ENCODE data around the gene OSBPL10.

The OSBPL10 gene

GRCh38 chr3:31621314-31621713 is 359.7 kb downstream of the OSBPL10 start:
- Histone ChIP-seq H3K27me3 (ENCODE audit: control insufficient read depth, insufficient read depth, low read length) (no peaks in the 10 kb centered on the region), H3K4me1 (no peaks in the 10 kb centered on the region), H3K79me2 (no peaks in the 10 kb centered on the region), H3K4me2 (ENCODE audit: low read length) (no peak overlapping the region), H3K9me3 (ENCODE audit: control insufficient read depth, low read length) (no peaks in the 10 kb centered on the region), H2AFZ (no peak overlapping the region), H3K36me3 (ENCODE audit: control insufficient read depth, insufficient read depth, low read length) (peaks cover 2% of the 10 kb centered on the region), H3K9ac (no peak overlapping the region), H3K27ac (no peak overlapping the region), H3K4me3 (ENCODE audit: low read depth, low read length) (no peak overlapping the region)
- no peak for TF ChIP-seq CTCF (IDR thresholded peaks at IDR 0.05)

- no peaks in the 10 kb centered on the region for H3K4me1 ChIP-seq
- H3K79me2 ChIP-seq = no peaks in the 10 kb centered on the region
- H3K27me3 ChIP-seq (ENCODE audit: control insufficient read depth, insufficient read depth, low read length) = no peaks in the 10 kb centered on the region
- H3K36me3 ChIP-seq (ENCODE audit: control insufficient read depth, insufficient read depth, low read length) = peaks cover 2% of the 10 kb centered on the region
- no peaks in the 10 kb centered on the region for H3K9me3 ChIP-seq (ENCODE audit: control insufficient read depth, low read length)
- H3K4me3 ChIP-seq (ENCODE audit: low read depth, low read length) = no peak overlapping the region
- no peak overlapping the region for H3K4me2 ChIP-seq (ENCODE audit: low read length)
- no peak overlapping the region for H3K9ac ChIP-seq
- no peak overlapping the region for H2AFZ ChIP-seq
- TF ChIP-seq CTCF (IDR thresholded peaks at IDR 0.05) = no peak
- H3K27ac ChIP-seq = no peak overlapping the region
Measured at GRCh38 chr3:31620656-31621055, 360.4 kb downstream of the OSBPL10 start.

GRCh38 chr3:31616711-31617110 is 364.4 kb downstream of the OSBPL10 start:
- Histone ChIP-seq H3K9me3 (ENCODE audit: control insufficient read depth, low read length) (no peaks in the 10 kb centered on the region), H3K4me3 (ENCODE audit: low read depth, low read length) (no peak overlapping the region), H3K9ac (no peak overlapping the region), H3K4me1 (no peaks in the 10 kb centered on the region), H3K36me3 (ENCODE audit: control insufficient read depth, insufficient read depth, low read length) (peaks cover 2% of the 10 kb centered on the region), H2AFZ (no peak overlapping the region), H3K27me3 (ENCODE audit: control insufficient read depth, insufficient read depth, low read length) (no peaks in the 10 kb centered on the region), H3K27ac (no peak overlapping the region), H3K79me2 (peaks cover 5% of the 10 kb centered on the region), H3K4me2 (ENCODE audit: low read length) (no peak overlapping the region)
- no peak for TF ChIP-seq CTCF (IDR thresholded peaks at IDR 0.05)

GRCh38 chr3:31615071-31615875 is 365.8 kb downstream of the OSBPL10 start:
- peaks cover 5% of the 10 kb centered on the region for H3K79me2 ChIP-seq
- no peaks in the 10 kb centered on the region for H3K9me3 ChIP-seq (ENCODE audit: control insufficient read depth, low read length)
- no peaks in the 10 kb centered on the region for H3K4me1 ChIP-seq
- no peak overlapping the region for H3K9ac ChIP-seq
- TF ChIP-seq CTCF (IDR thresholded peaks at IDR 0.05) = no peak
- no peaks in the 10 kb centered on the region for H3K27me3 ChIP-seq (ENCODE audit: control insufficient read depth, insufficient read depth, low read length)
- no peak overlapping the region for H3K4me3 ChIP-seq (ENCODE audit: low read depth, low read length)
- H3K36me3 ChIP-seq (ENCODE audit: control insufficient read depth, insufficient read depth, low read length) = peaks cover 2% of the 10 kb centered on the region
- H2AFZ ChIP-seq = no peak overlapping the region
- no peak overlapping the region for H3K27ac ChIP-seq
- no peak overlapping the region for H3K4me2 ChIP-seq (ENCODE audit: low read length)

Measured in parathyroid adenoma (tissue), 2 donors.